OCI-LY7 (cell line): ENCODE data around the gene PATE4. TPM values are rescaled to one million over a fixed set of nuclear protein-coding genes. Genes with fewer than 3 reads are reported as not detected.

Experiments
- BruUV-seq: library from RNA; stranded (reverse); fragments of 400-500 nt; replicated peaks from 2 replicates; lab custom pipeline; 2021; lab: Mats Ljungman, UMichigan
- CTCF ChIA-PET: fragments of 300-600 bp; sonication (Branson Sonifier 250); formaldehyde crosslinking; loops from one replicate; lab custom pipeline; 2022; ENCODE audit warnings: antibody characterized with exemption; ENCODE audit not compliant: unreplicated experiment; lab: Charles Lee
- POLR2A ChIA-PET: fragments of 300-600 bp; sonication (Branson Sonifier 250); formaldehyde crosslinking; loops from one replicate; lab custom pipeline; 2022; ENCODE audit warnings: antibody characterized with exemption; lab: Charles Lee
- DNase-seq: peaks from one replicate; pipeline ENCODE4 v3.0.0-alpha.2; 2015; ENCODE audit warnings: low spot score
- H2AFZ ChIP-seq: fragments of 200-600 bp; sonication (generic), shearing (Covaris generic); 2 replicates; pipeline ENCODE4 v1.6.1; 2014; ENCODE audit warnings: mild to moderate bottlenecking, antibody characterized with exemption, low read length, moderate library complexity
- H3K27ac ChIP-seq: fragments of 200-600 bp; sonication (generic); 2 replicates; pipeline ENCODE4 v1.5.1; 2014; ENCODE audit warnings: mixed run types, low read depth, mild to moderate bottlenecking, moderate library complexity, low read length, inconsistent platforms; ENCODE audit not compliant: poor library complexity, severe bottlenecking
- H3K36me3 ChIP-seq: fragments of 200-600 bp; sonication (generic); 2 replicates; pipeline ENCODE4 v1.6.1; 2014; ENCODE audit warnings: mild to moderate bottlenecking, antibody characterized with exemption, low read length, moderate library complexity, mixed read lengths; ENCODE audit not compliant: insufficient read depth
- H3K4me1 ChIP-seq: fragments of 200-600 bp; sonication (generic); 2 replicates; pipeline ENCODE4 v1.5.1; 2014; ENCODE audit warnings: mild to moderate bottlenecking, low read length; ENCODE audit not compliant: insufficient read depth, poor library complexity, severe bottlenecking
- H3K4me2 ChIP-seq: fragments of 200-600 bp; sonication (generic); 2 replicates; pipeline ENCODE4 v1.6.1; 2014; ENCODE audit warnings: mild to moderate bottlenecking, low read length
- H3K4me3 ChIP-seq: fragments of 200-600 bp; sonication (generic); 2 replicates; pipeline ENCODE4 v1.5.1; 2014; ENCODE audit warnings: mild to moderate bottlenecking, low read depth, low read length; ENCODE audit not compliant: poor library complexity, severe bottlenecking
- H3K79me2 ChIP-seq: fragments of 200-600 bp; sonication (generic); 2 replicates; pipeline ENCODE4 v1.6.1; 2016; ENCODE audit warnings: low read depth, mild to moderate bottlenecking, low read length, moderate library complexity, mixed read lengths; ENCODE audit not compliant: insufficient read depth
- H3K9me2 ChIP-seq: fragments of 200-600 bp; sonication (generic); 2 replicates; pipeline ENCODE4 v1.6.1; 2016; ENCODE audit warnings: mild to moderate bottlenecking, low read length, mixed read lengths; ENCODE audit not compliant: insufficient read depth
- H3K9me3 ChIP-seq: fragments of 200-600 bp; sonication (generic); 2 replicates; pipeline ENCODE4 v1.6.1; 2014; ENCODE audit warnings: mild to moderate bottlenecking, mixed run types, low read length, mixed read lengths
- H4K20me1 ChIP-seq: fragments of 200-600 bp; sonication (generic); 2 replicates; pipeline ENCODE4 v1.6.1; 2014; ENCODE audit warnings: mild to moderate bottlenecking, antibody characterized with exemption, low read length, moderate library complexity, mixed read lengths; ENCODE audit not compliant: insufficient read depth
- CTCF ChIP-seq: fragments of 200-600 bp; sonication (generic); conservative IDR thresholded peaks from 2 replicates; pipeline ENCODE4 v1.5.1; 2014; ENCODE audit warnings: mild to moderate bottlenecking, antibody characterized with exemption, low read length, moderate library complexity, mixed read lengths
- EZH2phosphoT487 ChIP-seq: fragments of 200-600 bp; sonication (generic); IDR thresholded peaks from 2 replicates; pipeline ENCODE4 v1.6.1; 2018; ENCODE audit warnings: low read depth, borderline replicate concordance, mild to moderate bottlenecking, mixed run types, antibody characterized with exemption, low read length, moderate library complexity, mixed read lengths
- intact Hi-C: fragments of 100-400 bp; cut with micrococcal nuclease; formaldehyde crosslinking; loops from one replicate; pipeline ENCODE4 v1.10.0; 2022; ENCODE audit not compliant: unreplicated experiment
- total RNA-seq, 2 experiments: library from RNA; depleted of rRNA in 1 of 2; stranded (reverse); fragments of >200 nt in 1 of 2; shearing (Covaris generic) in 1 of 2; gene quantifications; 2 replicates each; pipeline ENCODE4 v1.2.3, GENCODE V29; 2014 to 2022

Gene PATE4
- total RNA-seq, 2 experiments from 2014 or later = not detected

GRCh38 chr11:125881291-125881690, 48.2 kb downstream of the PATE4 start:
- intact Hi-C loops = no loop called here
- ChIA-PET CTCF (no interaction called here), POLR2A (interaction anchor here (0.6 to 1.5 kb wide), 7 partner anchors 14 to 1080 kb away, joined by 3 to 8 read pairs (median 3); partner anchors contain the start of genes PUS3 and TMEM218)
- BruUV-seq = no TSS peak
- DNase-seq = no peak
- no peak overlapping the region for H2AFZ ChIP-seq
- H3K4me2 ChIP-seq = no peak overlapping the region
- peaks cover 19% of the 10 kb centered on the region for H3K36me3 ChIP-seq
- no peaks in the 10 kb centered on the region for H3K9me3 ChIP-seq
- no peak for TF ChIP-seq EZH2phosphoT487
- no peak for TF ChIP-seq CTCF
- H3K9me2 ChIP-seq = no peaks in the 10 kb centered on the region
- H3K79me2 ChIP-seq = peaks cover 23% of the 10 kb centered on the region
- H3K4me3 ChIP-seq = no peak overlapping the region
- H3K27ac ChIP-seq = no peak overlapping the region
- H4K20me1 ChIP-seq = no peaks in the 10 kb centered on the region
- peaks cover 14% of the 10 kb centered on the region for H3K4me1 ChIP-seq

- ChIA-PET CTCF (no interaction called here), POLR2A (interaction anchor here (1.0 kb wide), 1 partner anchor 10 kb away, joined by 3 read pairs; no protein-coding TSS in a partner anchor)
- Histone ChIP-seq H3K4me2 (no peak overlapping the region), H3K36me3 (peaks cover 16% of the 10 kb centered on the region), H3K4me1 (peaks cover 15% of the 10 kb centered on the region), H3K27ac (no peak overlapping the region), H3K9me3 (no peaks in the 10 kb centered on the region), H3K9me2 (no peaks in the 10 kb centered on the region), H3K4me3 (no peak overlapping the region), H2AFZ (no peak overlapping the region), H3K79me2 (peaks cover 32% of the 10 kb centered on the region), H4K20me1 (no peaks in the 10 kb centered on the region)
- no TSS peak for BruUV-seq
- no peak for TF ChIP-seq CTCF
- TF ChIP-seq EZH2phosphoT487 = no peak
- intact Hi-C loops = no loop called here
- no peak for DNase-seq
Measured at GRCh38 chr11:125883375-125883774, 50.3 kb downstream of the PATE4 start.

- peak; percentile 75 for DNase-seq
- peaks cover 47% of the 10 kb centered on the region for H3K4me1 ChIP-seq
- no peak for TF ChIP-seq EZH2phosphoT487
- TF ChIP-seq CTCF = no peak
- H3K4me2 ChIP-seq = peak overlapping the region; percentile 90
- peaks cover 64% of the 10 kb centered on the region for H3K79me2 ChIP-seq
- BruUV-seq = no TSS peak
- peak overlapping the region; percentile 87 for H3K27ac ChIP-seq
- intact Hi-C loops = loop anchor here (5.0 kb wide), 2 partner anchors 260 to 320 kb away; partner anchors contain the start of genes CHEK1 and EI24
- 0 out of 2 replicates have a peak, but pooled peaks cover 10% of the 10 kb centered on the region for H4K20me1 ChIP-seq
- no peaks in the 10 kb centered on the region for H3K9me2 ChIP-seq
- peaks cover 37% of the 10 kb centered on the region for H3K36me3 ChIP-seq
- peak overlapping the region; percentile 83 for H3K4me3 ChIP-seq
- CTCF ChIA-PET = interaction anchor here (1.4 to 1.5 kb wide), 2 partner anchors 9 to 293 kb away, joined by 3 to 4 read pairs; no protein-coding TSS in a partner anchor
- no peaks in the 10 kb centered on the region for H3K9me3 ChIP-seq
- POLR2A ChIA-PET = interaction anchor here (0.6 to 2.5 kb wide), 26 partner anchors 8 to 1051 kb away, joined by 3 to 19 read pairs (median 4); partner anchors contain the start of genes CHEK1, PUS3 and STT3A
- peak overlapping the region; percentile 77 for H2AFZ ChIP-seq
Measured at GRCh38 chr11:125886997-125887372, 53.9 kb downstream of the PATE4 start.
